Upper lobe of right lung (tissue), 1 donor: ENCODE data around the gene PFKP. TPM values are rescaled to one million over a fixed set of nuclear protein-coding genes. Genes with fewer than 3 reads are reported as not detected.

Experiments used
- ATAC-seq: fragments of 200-7000 bp; cut with Tn5 transposase; one replicate; pipeline ENCODE4 v1.9.1; 2020; ENCODE audit warnings: mild to moderate bottlenecking, moderate library complexity
- DNase-seq: peaks from one replicate; pipeline ENCODE4 v3.0.0-alpha.2; 2020
- H3K27ac ChIP-seq: fragments of 200-600 bp; one replicate; pipeline ENCODE4 v1.8.0; 2022
- H3K27me3 ChIP-seq: fragments of 200-600 bp; one replicate; pipeline ENCODE4 v1.8.0; 2022; ENCODE audit warnings: mild to moderate bottlenecking
- H3K36me3 ChIP-seq: fragments of 200-600 bp; one replicate; pipeline ENCODE4 v1.8.0; 2022
- H3K4me1 ChIP-seq: fragments of 200-600 bp; one replicate; pipeline ENCODE4 v1.8.0; 2022
- H3K4me3 ChIP-seq: fragments of 200-600 bp; one replicate; pipeline ENCODE4 v1.8.0; 2022; ENCODE audit warnings: mild to moderate bottlenecking
- H3K9me3 ChIP-seq: fragments of 200-600 bp; one replicate; pipeline ENCODE4 v1.8.0; 2022
- intact Hi-C: fragments of 100-400 bp; cut with DNase I; formaldehyde crosslinking; loops from one replicate; pipeline ENCODE4 v1.11.0; 2022
- total RNA-seq: library from RNA; stranded (reverse); fragmentation: NEBNext Ultra II Directional; extraction: Animal tissue kit (Norgen Biotek cat#: 25700); gene quantifications from one replicate; pipeline ENCODE4 v1.2.1, GENCODE V29; 2021
- TF ChIP-seq, protein P1 (sequence below): fragments of 200-600 bp; IDR thresholded peaks from one replicate; pipeline ENCODE4 v1.8.0; 2022; ENCODE audit warnings: antibody characterized with exemption
- donor health status: DM: no; HTN: yes; CAD: no; lungs with severe emphysema.

Gene PFKP
- total RNA-seq, 1 donor from 2014 or later: 29.3 TPM

GRCh38 chr10:3143366-3143765, 76.0 kb downstream of the PFKP start:
- TF ChIP-seq, protein P1, sequence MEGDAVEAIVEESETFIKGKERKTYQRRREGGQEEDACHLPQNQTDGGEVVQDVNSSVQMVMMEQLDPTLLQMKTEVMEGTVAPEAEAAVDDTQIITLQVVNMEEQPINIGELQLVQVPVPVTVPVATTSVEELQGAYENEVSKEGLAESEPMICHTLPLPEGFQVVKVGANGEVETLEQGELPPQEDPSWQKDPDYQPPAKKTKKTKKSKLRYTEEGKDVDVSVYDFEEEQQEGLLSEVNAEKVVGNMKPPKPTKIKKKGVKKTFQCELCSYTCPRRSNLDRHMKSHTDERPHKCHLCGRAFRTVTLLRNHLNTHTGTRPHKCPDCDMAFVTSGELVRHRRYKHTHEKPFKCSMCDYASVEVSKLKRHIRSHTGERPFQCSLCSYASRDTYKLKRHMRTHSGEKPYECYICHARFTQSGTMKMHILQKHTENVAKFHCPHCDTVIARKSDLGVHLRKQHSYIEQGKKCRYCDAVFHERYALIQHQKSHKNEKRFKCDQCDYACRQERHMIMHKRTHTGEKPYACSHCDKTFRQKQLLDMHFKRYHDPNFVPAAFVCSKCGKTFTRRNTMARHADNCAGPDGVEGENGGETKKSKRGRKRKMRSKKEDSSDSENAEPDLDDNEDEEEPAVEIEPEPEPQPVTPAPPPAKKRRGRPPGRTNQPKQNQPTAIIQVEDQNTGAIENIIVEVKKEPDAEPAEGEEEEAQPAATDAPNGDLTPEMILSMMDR: no peak
- no peak for DNase-seq
- intact Hi-C loops: no loop called here
- Histone ChIP-seq H3K4me3 (no peak overlapping the region), H3K27ac (no peak overlapping the region), H3K27me3 (no peaks in the 10 kb centered on the region), H3K9me3 (no peaks in the 10 kb centered on the region), H3K36me3 (peaks cover 98% of the 10 kb centered on the region), H3K4me1 (no peaks in the 10 kb centered on the region)
- ATAC-seq: no peak

DNA sequence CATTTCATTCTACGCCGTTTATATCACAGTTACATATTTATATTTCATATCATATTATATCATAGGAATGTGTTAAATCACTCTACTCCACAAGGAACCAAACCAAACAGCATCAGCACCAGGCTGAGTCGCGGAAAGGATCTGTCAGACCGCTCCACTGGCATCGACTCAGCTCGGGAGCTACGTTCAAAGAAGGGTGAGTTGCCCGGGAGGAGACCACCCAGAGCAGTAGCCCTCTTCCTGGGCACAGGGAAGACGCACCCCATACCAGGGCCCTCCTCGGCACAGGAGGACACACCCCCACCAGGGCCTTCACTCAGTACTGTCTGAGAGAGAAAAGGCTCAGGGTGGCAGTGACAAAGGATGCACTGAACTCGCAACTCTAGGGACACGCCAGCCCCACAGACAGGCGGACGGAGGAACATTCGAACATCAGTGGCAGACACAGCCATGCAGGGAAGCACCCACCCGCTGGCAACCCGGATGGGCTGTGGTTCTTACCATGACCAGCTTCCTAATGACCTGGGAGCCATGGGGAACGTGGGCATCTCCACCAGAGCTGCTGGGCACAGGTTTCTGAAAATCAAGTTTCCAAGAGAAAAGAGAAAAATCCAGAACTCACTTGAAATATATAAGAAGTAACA, 76.6 kb downstream of the PFKP start:
- intact Hi-C loops: no loop called here
- ATAC-seq: no peak
- H3K4me3 ChIP-seq: no peak overlapping the region

GRCh38 chr10:3145366-3145765, 78.0 kb downstream of the PFKP start:
- Histone ChIP-seq H3K27ac (no peak overlapping the region), H3K27me3 (no peaks in the 10 kb centered on the region), H3K36me3 (peaks cover 98% of the 10 kb centered on the region), H3K4me1 (no peaks in the 10 kb centered on the region), H3K4me3 (no peak overlapping the region), H3K9me3 (no peaks in the 10 kb centered on the region)
- TF ChIP-seq, protein P1: no peak
- ATAC-seq (no peak), DNase-seq (no peak)
- intact Hi-C loops: no loop called here

More for the DNA sequence above, 76.6 kb downstream of the PFKP start:
- Histone ChIP-seq H3K36me3 (peaks cover 98% of the 10 kb centered on the region), H3K4me1 (no peaks in the 10 kb centered on the region), H3K9me3 (no peaks in the 10 kb centered on the region), H3K27me3 (no peaks in the 10 kb centered on the region), H3K27ac (no peak overlapping the region)
- TF ChIP-seq, protein P1: no peak
- DNase-seq: no peak

GRCh38 chr10:3146289-3146688, 78.9 kb downstream of the PFKP start:
- no peaks in the 10 kb centered on the region for H3K9me3 ChIP-seq
- TF ChIP-seq, protein P1: no peak
- no peak overlapping the region for H3K27ac ChIP-seq
- H3K4me3 ChIP-seq: no peak overlapping the region
- ATAC-seq (no peak), DNase-seq (no peak)
- peaks cover 97% of the 10 kb centered on the region for H3K36me3 ChIP-seq
- no peaks in the 10 kb centered on the region for H3K4me1 ChIP-seq
- intact Hi-C loops: no loop called here
- H3K27me3 ChIP-seq: no peaks in the 10 kb centered on the region

GRCh38 chr10:3147117-3147820, 79.9 kb downstream of the PFKP start:
- H3K9me3 ChIP-seq: no peaks in the 10 kb centered on the region
- DNase-seq (no peak), ATAC-seq (no peak)
- H3K27ac ChIP-seq: no peak overlapping the region
- TF ChIP-seq, protein P1: no peak
- H3K27me3 ChIP-seq: no peaks in the 10 kb centered on the region
- H3K4me3 ChIP-seq: no peak overlapping the region
- H3K36me3 ChIP-seq: peaks cover 97% of the 10 kb centered on the region
- intact Hi-C loops: no loop called here
- no peaks in the 10 kb centered on the region for H3K4me1 ChIP-seq
